HepG2 (cell line): ENCODE results near the gene NPAS2. TPM values are rescaled to one million over a fixed set of nuclear protein-coding genes. Genes with fewer than 3 reads are reported as not detected.
A peak's percentile ranks its signal among the peaks of the same experiment; 100 is the strongest.

ENCODE experiments used
- DMAP1 ChIP-seq: IDR thresholded peaks from 2 replicates; pipeline ENCODE4 v1.6.1; 2016
- HOXA7 ChIP-seq: sonication (generic); formaldehyde crosslinking; IDR thresholded peaks from 2 replicates; pipeline ENCODE4 v1.8.1; 2022; ENCODE audit warnings: mild to moderate bottlenecking, missing genetic modification reagents, moderate library complexity
- ONECUT2 ChIP-seq: sonication (generic); formaldehyde crosslinking; IDR thresholded peaks from 2 replicates; pipeline ENCODE4 v1.4.0; 2020; ENCODE audit warnings: missing genetic modification reagents
- PAF1 ChIP-seq: IDR thresholded peaks from 2 replicates; pipeline ENCODE4 v1.6.1; 2016; ENCODE audit warnings: missing genetic modification reagents, missing compliant biosample characterization
- ZFP1 ChIP-seq: IDR thresholded peaks from 2 replicates; pipeline ENCODE4 v1.6.1; 2016
- ZFP37 ChIP-seq: sonication (generic); formaldehyde crosslinking; IDR thresholded peaks from 2 replicates; pipeline ENCODE4 v1.4.0; 2020; ENCODE audit warnings: missing genetic modification reagents, borderline replicate concordance
- ZNF567 ChIP-seq: sonication (generic); formaldehyde crosslinking; IDR thresholded peaks from 2 replicates; pipeline ENCODE4 v1.8.1; 2023; ENCODE audit warnings: mild to moderate bottlenecking, missing genetic modification reagents, borderline replicate concordance
- ZNF616 ChIP-seq: sonication (generic); formaldehyde crosslinking; IDR thresholded peaks from 2 replicates; pipeline ENCODE4 v1.5.0; 2020; ENCODE audit warnings: low read depth, mild to moderate bottlenecking, missing genetic modification reagents
- ZNF629 ChIP-seq: sonication (generic); formaldehyde crosslinking; conservative IDR thresholded peaks from 2 replicates; pipeline ENCODE4 v1.5.0; 2020; ENCODE audit warnings: missing genetic modification reagents
- ZNF747 ChIP-seq: sonication (generic); formaldehyde crosslinking; IDR thresholded peaks from 2 replicates; pipeline ENCODE4 v1.8.1; 2023; ENCODE audit warnings: missing genetic modification reagents, mild to moderate bottlenecking, borderline replicate concordance
- ZNF776 ChIP-seq: sonication (generic); formaldehyde crosslinking; IDR thresholded peaks from 2 replicates; pipeline ENCODE4 v1.4.0; 2020; ENCODE audit warnings: mild to moderate bottlenecking, missing genetic modification reagents
- polyA plus RNA-seq, 8 experiments: library from polyadenylated mRNA; depleted of rRNA in 3 of 8; stranded (reverse) in 7 of 8; unstranded in 1 of 8; fragments of >200 nt; fragmentation: Illumina TruSeq in 4 of 8; extraction: Trizol in 4 of 8; gene quantifications; 2 replicates each; pipeline versions ENCODE4 v1.2.1 to v1.2.3, GENCODE V29; 2011 to 2016; ENCODE audit warnings: low read depth in 4 of 8, missing spikeins in 1 of 8, mixed read lengths in 1 of 8; ENCODE audit not compliant: insufficient read depth in 1 of 8
- total RNA-seq, 5 experiments: library from RNA; depleted of rRNA; stranded (reverse); fragments of >200 nt; fragmentation: Illumina TruSeq; extraction: Trizol; gene quantifications; 2 replicates each; pipeline ENCODE4 v1.2.3, GENCODE V29; 2016; ENCODE audit warnings: low read depth in 1 of 5
- TF ChIP-seq, protein P1 (sequence below), 2 experiments: sonication (generic) in 1 of 2; formaldehyde crosslinking in 1 of 2; IDR thresholded peaks; 2 replicates each; pipeline versions ENCODE4 v1.6.1 to v1.9.0; 2014 to 2022; ENCODE audit warnings: antibody characterized with exemption in 1 of 2, borderline replicate concordance in 1 of 2, inconsistent platforms in 1 of 2, low read depth in 1 of 2, missing genetic modification reagents in 1 of 2
- TF ChIP-seq, protein P2 (sequence below): sonication (generic); formaldehyde crosslinking; IDR thresholded peaks from 2 replicates; pipeline ENCODE4 v1.9.0; 2021; ENCODE audit warnings: missing genetic modification reagents, mild to moderate bottlenecking, borderline replicate concordance
- TF ChIP-seq, protein P3 (sequence below): sonication (generic); formaldehyde crosslinking; IDR thresholded peaks from 2 replicates; pipeline ENCODE4 v1.8.0; 2022; ENCODE audit warnings: missing genetic modification reagents, mild to moderate bottlenecking, inconsistent platforms, borderline replicate concordance
- TF ChIP-seq, protein P4 (sequence below): sonication (generic); formaldehyde crosslinking; IDR thresholded peaks from 2 replicates; pipeline ENCODE4 v1.4.0; 2020; ENCODE audit warnings: mild to moderate bottlenecking, missing genetic modification reagents

Gene NPAS2
- total and polyA plus RNA-seq, 2 of the 13 experiments (the other 11 are each of a cell fraction or from before 2014, with no cell fraction given) = 14.8 to 37.5 TPM

DNA sequence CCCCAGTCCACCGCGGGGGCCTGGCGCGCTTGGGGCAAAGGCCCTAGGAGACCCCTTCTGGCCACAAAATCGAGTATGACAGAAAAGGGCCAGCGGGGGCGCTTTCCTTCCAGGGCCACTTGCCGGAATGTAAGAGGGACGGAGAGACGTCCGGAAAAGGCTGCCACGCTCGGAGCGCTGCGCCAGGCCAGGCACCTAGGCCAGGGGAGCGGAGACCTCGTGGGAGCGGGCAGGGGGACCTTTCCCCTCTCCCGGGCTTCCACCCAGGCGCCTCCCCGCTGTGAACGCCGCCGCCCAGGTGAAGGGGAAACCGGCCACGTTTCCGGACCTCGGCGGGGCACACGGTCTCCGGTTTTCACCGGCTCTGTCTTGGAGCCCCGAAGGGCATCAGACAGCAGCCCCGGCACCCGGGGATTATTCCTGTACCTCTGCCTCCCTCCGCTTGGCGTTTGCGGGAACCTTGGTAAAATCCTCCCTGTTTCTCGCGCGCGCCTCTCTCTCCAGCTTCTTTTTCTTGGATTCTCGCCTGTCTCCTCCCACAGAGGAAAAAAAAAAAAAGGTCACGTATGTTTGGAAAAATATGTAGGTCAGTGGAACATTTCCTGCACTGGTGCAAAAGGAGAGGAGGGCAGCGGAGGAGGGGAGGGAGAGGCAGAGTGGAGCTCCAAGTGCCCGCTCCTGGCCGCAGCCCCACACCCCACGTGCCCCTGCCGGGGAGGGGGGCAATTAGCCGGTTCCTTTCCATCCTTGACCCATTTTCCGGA is 1.2 kb upstream of the NPAS2 start (continued):
- TF ChIP-seq, protein P1, sequence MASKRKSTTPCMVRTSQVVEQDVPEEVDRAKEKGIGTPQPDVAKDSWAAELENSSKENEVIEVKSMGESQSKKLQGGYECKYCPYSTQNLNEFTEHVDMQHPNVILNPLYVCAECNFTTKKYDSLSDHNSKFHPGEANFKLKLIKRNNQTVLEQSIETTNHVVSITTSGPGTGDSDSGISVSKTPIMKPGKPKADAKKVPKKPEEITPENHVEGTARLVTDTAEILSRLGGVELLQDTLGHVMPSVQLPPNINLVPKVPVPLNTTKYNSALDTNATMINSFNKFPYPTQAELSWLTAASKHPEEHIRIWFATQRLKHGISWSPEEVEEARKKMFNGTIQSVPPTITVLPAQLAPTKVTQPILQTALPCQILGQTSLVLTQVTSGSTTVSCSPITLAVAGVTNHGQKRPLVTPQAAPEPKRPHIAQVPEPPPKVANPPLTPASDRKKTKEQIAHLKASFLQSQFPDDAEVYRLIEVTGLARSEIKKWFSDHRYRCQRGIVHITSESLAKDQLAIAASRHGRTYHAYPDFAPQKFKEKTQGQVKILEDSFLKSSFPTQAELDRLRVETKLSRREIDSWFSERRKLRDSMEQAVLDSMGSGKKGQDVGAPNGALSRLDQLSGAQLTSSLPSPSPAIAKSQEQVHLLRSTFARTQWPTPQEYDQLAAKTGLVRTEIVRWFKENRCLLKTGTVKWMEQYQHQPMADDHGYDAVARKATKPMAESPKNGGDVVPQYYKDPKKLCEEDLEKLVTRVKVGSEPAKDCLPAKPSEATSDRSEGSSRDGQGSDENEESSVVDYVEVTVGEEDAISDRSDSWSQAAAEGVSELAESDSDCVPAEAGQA (IDR thresholded peaks at IDR 0.05; ENCODE audit: low read depth) = no peak
- TF ChIP-seq, protein P1 (CRISPR knock-in tag; IDR thresholded peaks at IDR 0.05; ENCODE audit: borderline replicate concordance) = no peak
- TF ChIP-seq, protein P2, sequence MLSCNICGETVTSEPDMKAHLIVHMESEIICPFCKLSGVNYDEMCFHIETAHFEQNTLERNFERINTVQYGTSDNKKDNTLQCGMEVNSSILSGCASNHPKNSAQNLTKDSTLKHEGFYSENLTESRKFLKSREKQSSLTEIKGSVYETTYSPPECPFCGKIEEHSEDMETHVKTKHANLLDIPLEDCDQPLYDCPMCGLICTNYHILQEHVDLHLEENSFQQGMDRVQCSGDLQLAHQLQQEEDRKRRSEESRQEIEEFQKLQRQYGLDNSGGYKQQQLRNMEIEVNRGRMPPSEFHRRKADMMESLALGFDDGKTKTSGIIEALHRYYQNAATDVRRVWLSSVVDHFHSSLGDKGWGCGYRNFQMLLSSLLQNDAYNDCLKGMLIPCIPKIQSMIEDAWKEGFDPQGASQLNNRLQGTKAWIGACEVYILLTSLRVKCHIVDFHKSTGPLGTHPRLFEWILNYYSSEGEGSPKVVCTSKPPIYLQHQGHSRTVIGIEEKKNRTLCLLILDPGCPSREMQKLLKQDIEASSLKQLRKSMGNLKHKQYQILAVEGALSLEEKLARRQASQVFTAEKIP (CRISPR knock-in tag) = no peak
- TF ChIP-seq, protein P3, sequence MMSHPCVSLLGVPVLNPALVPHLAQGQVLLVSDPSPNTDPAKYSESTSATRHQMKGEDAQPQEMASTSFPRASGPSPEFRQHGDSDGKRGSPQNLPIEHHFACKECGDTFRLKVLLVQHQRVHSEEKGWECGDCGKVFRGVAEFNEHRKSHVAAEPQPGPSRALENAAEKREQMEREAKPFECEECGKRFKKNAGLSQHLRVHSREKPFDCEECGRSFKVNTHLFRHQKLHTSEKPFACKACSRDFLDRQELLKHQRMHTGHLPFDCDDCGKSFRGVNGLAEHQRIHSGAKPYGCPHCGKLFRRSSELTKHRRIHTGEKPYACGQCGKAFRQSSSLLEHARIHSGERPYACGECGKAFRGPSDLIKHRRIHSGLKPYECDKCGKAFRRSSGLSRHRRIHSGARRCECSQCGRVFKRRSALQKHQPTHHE (CRISPR knock-in tag) = peak; percentile 64; the same call in 1 of the 2 replicates
- TF ChIP-seq ZFP37 (CRISPR knock-in tag) (no peak; the same call in 1 of the 2 replicates), HOXA7 (CRISPR knock-in tag) (no peak), ZNF629 (CRISPR knock-in tag) (peak; percentile 71), ONECUT2 (CRISPR knock-in tag) (peak; percentile 14; the same call in 1 of the 2 replicates), ZNF747 (CRISPR knock-in tag) (no peak), DMAP1 (CRISPR knock-in tag) (peak; percentile 77; the same call in 1 of the 2 replicates), ZNF776 (CRISPR knock-in tag) (0 out of 2 replicates have a peak, but pooled peaks have one; percentile 82), PAF1 (CRISPR knock-in tag) (no peak), ZNF616 (CRISPR knock-in tag) (no peak; the same call in 1 of the 2 replicates), ZNF567 (CRISPR knock-in tag) (peak; percentile 55; the same call in 1 of the 2 replicates), ZFP1 (CRISPR knock-in tag) (no peak)
- TF ChIP-seq, protein P4, sequence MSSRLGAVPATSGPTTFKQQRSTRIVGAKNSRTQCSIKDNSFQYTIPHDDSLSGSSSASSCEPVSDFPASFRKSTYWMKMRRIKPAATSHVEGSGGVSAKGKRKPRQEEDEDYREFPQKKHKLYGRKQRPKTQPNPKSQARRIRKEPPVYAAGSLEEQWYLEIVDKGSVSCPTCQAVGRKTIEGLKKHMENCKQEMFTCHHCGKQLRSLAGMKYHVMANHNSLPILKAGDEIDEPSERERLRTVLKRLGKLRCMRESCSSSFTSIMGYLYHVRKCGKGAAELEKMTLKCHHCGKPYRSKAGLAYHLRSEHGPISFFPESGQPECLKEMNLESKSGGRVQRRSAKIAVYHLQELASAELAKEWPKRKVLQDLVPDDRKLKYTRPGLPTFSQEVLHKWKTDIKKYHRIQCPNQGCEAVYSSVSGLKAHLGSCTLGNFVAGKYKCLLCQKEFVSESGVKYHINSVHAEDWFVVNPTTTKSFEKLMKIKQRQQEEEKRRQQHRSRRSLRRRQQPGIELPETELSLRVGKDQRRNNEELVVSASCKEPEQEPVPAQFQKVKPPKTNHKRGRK = no peak
